NCI-H2196 (cell line): Measurements from ENCODE around the gene TAP1.

Experiments
- DNase-seq: peaks from one replicate; lab custom pipeline; 2025; ENCODE audit not compliant: unreplicated experiment; lab: John Stamatoyannopoulos, UW

TAP1 gene

DNA sequence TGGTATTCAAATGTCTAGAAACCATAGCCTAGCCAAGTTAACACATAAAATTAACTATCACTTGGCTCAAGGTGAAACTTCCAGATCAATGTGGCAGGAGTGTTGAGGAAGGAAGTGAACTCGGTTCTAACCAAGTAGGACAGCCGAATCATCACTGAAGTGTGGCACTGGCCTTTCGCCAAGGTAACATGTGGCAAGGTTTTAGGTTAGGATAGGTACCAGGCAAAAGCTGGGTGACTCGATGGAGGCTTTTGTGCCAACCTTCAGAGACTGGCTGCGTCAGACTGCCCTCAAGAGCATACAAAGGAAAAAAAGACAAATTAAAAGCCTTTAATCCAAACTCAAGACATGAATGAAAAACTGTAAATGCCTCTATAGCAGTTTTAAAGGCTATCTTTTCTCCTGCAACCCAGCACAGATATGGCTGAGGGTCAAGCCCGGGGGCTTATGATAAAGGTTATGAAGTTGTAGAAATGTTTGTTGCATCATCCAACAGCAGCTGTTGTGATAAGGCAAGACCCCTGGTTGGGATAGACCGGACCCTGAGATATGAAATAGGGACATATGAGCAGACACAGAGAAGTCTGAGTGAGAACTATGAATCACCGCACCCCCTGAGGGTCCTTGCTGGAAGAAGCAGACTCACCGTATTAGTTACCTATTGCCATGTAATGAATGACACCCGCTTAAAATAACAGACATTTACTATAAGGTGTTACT, 12.4 kb upstream of the TAP1 start:
- no peak for DNase-seq

GRCh38 chr6:32862725-32863124, 9.2 kb upstream of the TAP1 start:
- DNase-seq = no peak

DNA sequence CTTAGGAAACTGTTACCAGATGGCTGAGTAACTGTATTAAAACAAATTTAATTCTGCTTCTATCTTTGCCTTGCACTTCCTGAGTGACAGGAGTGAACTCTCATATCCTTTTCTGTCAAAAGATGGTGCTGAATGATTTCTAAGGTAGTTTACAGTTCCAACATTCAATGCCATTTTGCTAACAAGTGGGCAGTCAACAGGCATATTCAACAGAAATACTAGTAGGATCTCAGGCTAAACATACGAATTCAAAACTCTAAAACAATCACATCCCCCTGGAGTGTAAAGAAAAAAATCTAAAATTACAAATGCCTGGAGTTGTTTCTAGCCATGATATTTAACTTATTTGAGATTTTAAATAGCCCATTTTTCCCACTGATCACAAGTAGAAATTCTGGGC, 7.2 kb upstream of the TAP1 start:
- DNase-seq = no peak

- DNase-seq = no peak
Measured at GRCh38 chr6:32858194-32858593, 4.7 kb upstream of the TAP1 start.

- no peak for DNase-seq
Measured at GRCh38 chr6:32857156-32857891, 3.8 kb upstream of the TAP1 start.

DNA sequence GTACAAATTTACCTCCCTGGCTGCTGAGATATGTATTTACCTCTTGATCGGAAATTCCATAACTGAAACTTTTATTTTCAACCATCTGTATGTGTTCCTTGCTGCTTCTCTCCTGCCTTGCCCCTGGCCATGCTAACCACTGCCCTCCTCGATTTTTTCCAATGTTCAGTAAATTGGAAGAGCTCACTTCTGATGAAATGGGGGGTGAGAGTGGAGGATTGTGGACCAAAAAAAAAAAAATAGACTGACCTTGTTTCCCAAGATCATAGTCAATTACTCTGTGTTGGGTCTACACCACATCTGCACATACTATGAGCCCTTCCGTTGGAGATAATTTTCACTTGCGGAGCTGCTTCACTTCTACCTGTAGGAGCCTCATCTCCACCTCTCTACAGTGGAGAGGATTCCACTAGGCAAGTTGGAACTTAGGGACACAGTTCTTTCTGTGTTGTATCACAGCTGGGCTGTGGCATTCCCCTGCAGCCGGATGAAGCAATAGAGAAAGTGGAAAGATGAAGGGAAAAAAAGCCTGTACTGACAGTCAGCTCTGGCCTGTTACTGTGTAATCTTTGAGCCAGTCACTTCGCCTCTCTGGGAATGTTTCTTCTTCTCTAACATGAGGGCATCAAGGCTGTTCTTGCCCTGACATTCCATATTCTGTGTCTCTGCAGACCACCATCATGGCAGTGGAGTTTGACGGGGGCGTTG, 2.1 kb upstream of the TAP1 start:
- no peak for DNase-seq

GRCh38 chr6:32854376-32855178, 1.1 kb upstream of the TAP1 start:
- peak; percentile 13 for DNase-seq

DNA sequence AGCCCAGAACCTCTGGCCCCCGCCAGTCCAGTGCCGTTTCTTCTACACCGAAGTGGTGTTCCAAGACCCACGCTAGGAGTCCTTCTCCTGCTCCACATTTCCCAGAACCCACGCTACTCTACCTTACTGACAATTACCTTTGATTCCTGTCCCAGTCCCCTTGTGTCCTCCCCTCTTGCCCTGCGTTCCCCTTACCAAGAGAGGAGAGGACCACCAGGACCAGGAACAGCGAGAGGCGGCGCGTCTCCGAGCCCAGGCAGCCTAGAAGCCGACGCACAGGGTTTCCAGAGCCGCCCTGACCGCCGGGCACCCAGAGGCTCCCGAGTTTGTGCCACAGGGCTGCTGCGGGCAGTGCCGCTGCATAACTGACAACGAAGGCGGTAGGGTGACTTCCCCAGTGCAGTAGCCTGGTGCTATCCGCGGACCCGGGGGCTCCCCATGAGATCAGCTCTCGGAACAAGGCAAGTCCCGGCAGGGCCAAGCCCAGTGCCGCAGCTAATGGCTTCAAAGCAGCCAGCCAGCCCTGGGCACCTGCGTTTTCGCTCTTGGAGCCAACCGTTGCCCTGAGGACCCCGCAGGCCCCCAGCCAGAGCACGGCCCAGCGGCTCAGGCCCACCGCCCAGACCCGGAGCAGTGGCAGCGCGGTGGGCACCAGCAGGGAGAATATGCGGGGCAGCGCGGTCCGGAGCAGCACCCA, 512 bp downstream of the TAP1 start:
- no peak for DNase-seq

- no peak for DNase-seq
Measured at GRCh38 chr6:32852018-32852843, 1.3 kb downstream of the TAP1 start.

- DNase-seq = no peak
Measured at GRCh38 chr6:32851025-32851424, 2.5 kb downstream of the TAP1 start.

DNA sequence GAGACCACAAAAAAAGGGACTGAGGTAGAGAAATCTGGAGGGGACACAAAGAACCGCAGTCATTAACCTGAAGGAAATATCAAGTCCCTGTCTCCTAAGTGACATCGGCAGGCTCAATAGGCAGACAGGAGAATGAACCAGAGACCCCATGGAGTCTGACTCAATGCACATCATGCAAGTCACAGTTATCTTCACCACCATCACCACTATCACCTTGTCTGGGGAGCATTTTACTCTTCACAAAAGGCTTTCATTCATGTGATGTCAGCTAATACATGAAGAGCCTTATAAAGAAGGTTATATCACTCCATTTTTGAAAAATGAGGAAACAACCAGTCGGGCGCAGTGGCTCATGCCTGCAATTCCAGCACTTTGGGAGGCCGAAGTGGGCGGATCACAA, 4.4 kb downstream of the TAP1 start:
- DNase-seq = no peak

DNA sequence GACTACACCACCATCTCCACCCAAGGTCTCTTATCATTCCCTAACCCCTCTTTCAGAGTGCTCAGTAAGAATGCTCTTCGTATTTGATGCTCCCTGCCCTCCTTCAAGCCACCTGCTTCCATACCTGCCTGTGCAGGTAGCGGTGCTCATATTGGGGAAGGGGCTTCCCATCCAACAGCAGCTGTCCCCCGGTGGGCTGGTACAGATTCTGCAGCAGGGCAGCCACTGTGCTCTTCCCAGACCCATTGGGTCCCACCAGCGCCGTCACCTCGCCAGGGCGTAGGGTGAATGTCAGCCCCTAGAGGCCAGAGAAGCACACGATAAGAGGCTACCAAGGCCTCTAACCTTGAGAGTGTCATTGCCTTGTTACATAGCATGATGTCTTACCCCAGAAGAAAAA, 5.7 kb downstream of the TAP1 start:
- no peak for DNase-seq

GRCh38 chr6:32847004-32847403, 6.5 kb downstream of the TAP1 start:
- no peak for DNase-seq

GRCh38 chr6:32845384-32845884, 8.1 kb downstream of the TAP1 start:
- no peak for DNase-seq

- no peak for DNase-seq
Measured at GRCh38 chr6:32844839-32845383, 8.6 kb downstream of the TAP1 start.

GRCh38 chr6:32843979-32844838, 9.3 kb downstream of the TAP1 start, which contains the start of gene PSMB8:
Gene PSMB8, minus strand, starts transcription at chr6:32844047. Its CDS starts 51 bp downstream, at chr6:32843996.
- peak; percentile 97 for DNase-seq

- DNase-seq = no peak
Measured at GRCh38 chr6:32843331-32843978, 10.0 kb downstream of the TAP1 start.

DNA sequence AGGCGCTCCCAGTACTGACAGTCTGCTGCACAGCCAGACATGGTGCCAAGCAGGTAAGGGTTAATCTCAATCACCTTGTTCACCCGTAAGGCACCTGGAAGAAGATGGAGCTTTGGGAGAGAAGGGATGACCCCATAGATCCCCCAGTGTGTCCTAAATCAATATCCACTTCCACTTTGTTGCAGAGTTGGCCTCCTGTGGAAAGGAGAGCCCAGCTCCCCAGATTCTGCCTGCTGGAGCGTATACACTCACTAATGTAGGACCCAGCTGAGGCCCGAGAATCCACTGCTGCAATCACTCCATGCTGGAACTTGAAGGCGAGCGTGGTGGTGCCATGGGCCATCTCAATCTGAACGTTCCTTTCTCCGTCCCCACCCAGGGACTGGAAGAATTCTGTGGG, 10.8 kb downstream of the TAP1 start:
- no peak for DNase-seq
